ENCODE measurements around the gene XPR1. TPM values are rescaled to one million over a fixed set of nuclear protein-coding genes. Genes with fewer than 3 reads are reported as not detected.

Gene XPR1
- total RNA-seq, 1 donor from 2014 or later = 62.1 TPM

- Mint-ChIP-seq H3K4me1 (ENCODE audit: low read depth, unreplicated experiment) (no peaks in the 10 kb centered on the region), H3K27ac (ENCODE audit: unreplicated experiment) (no peak overlapping the region), H3K9me3 (ENCODE audit: unreplicated experiment) (peaks cover 14% of the 10 kb centered on the region), H3K27me3 (ENCODE audit: unreplicated experiment) (peaks cover 2% of the 10 kb centered on the region), H3K4me3 (ENCODE audit: unreplicated experiment) (no peak overlapping the region), H3K36me3 (ENCODE audit: unreplicated experiment) (peaks cover 27% of the 10 kb centered on the region)
- TF ChIP-seq CTCF (IDR thresholded peaks at IDR 0.05; ENCODE audit: partially characterized antibody, unreplicated experiment) = no peak
- DNase-seq = no peak
Observed at GRCh38 chr1:180728472-180729106, 96.8 kb downstream of the XPR1 start.

DNA sequence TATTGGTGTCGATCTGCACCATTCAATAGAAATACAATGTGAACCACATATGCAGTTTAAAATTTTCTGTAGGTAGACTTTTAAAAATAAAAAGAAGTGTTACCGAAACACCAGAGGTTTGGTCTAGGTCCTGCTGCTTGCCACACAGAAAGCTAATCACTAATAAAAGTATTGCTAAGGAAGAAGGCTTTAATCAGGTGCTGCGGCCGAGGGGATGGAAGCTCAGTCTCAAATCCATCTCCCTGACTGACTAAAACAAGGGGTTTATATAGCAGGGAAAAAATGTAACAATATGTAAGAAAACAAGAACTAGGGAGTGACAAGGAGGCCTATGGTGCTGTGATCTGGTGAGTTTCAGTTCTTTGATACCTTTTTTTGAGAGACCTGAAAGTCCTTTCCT lies 99.3 kb downstream of the XPR1 start:
- DNase-seq = no peak
- Mint-ChIP-seq H3K9me3 (ENCODE audit: unreplicated experiment) (peaks cover 19% of the 10 kb centered on the region), H3K27me3 (ENCODE audit: unreplicated experiment) (peaks cover 2% of the 10 kb centered on the region), H3K27ac (ENCODE audit: unreplicated experiment) (no peak overlapping the region), H3K4me1 (ENCODE audit: low read depth, unreplicated experiment) (no peaks in the 10 kb centered on the region), H3K36me3 (ENCODE audit: unreplicated experiment) (peaks cover 39% of the 10 kb centered on the region), H3K4me3 (ENCODE audit: unreplicated experiment) (no peak overlapping the region)
- no peak for TF ChIP-seq CTCF (IDR thresholded peaks at IDR 0.05; ENCODE audit: partially characterized antibody, unreplicated experiment)

DNA sequence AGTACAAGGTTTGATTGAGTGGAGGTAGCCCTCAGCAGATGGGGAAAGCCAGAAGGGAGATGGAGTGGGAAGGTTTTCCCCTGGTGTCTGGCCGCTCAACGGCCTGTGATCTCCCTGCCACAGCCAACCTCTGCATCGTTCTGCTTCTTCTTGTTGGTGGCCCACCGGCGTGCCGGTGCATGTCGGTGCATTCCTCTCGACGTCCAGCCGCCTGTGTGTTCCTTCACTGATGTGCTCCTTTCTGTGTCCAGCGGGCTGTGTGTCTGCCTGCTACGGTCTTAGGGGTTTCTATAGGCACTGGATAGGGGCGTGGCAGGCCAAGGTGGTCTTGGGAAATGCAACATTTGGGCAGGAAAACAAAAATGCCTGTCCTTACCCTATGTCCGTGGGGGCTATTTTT lies 101.0 kb downstream of the XPR1 start:
- Mint-ChIP-seq H3K4me1 (ENCODE audit: low read depth, unreplicated experiment) (no peaks in the 10 kb centered on the region), H3K9me3 (ENCODE audit: unreplicated experiment) (peaks cover 19% of the 10 kb centered on the region), H3K27me3 (ENCODE audit: unreplicated experiment) (peaks cover 2% of the 10 kb centered on the region), H3K4me3 (ENCODE audit: unreplicated experiment) (no peak overlapping the region), H3K36me3 (ENCODE audit: unreplicated experiment) (peaks cover 39% of the 10 kb centered on the region), H3K27ac (ENCODE audit: unreplicated experiment) (no peak overlapping the region)
- no peak for TF ChIP-seq CTCF (IDR thresholded peaks at IDR 0.05; ENCODE audit: partially characterized antibody, unreplicated experiment)
- DNase-seq = no peak

DNA sequence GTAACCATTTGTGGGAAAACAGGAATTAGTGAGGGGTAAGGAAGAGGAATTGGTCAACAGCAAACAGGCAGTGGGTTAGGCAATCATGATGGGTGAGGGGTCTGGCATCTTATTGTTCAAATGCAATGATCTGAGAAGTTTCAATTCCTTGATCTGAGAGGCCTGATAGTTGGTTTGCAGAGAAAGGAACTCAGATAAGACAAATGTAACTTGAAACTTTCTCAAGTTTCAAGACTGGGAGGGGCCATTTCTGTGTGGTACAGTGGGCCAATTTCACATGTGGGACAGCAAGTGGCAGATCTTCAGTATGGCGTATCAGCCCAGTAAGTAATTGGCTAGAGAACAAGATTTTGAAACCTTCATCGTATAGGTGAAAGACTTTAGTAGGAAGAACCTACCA lies 102.5 kb downstream of the XPR1 start:
- H3K27me3 Mint-ChIP-seq (ENCODE audit: unreplicated experiment) = no peaks in the 10 kb centered on the region
- no peak for TF ChIP-seq CTCF (IDR thresholded peaks at IDR 0.05; ENCODE audit: partially characterized antibody, unreplicated experiment)
- H3K4me1 Mint-ChIP-seq (ENCODE audit: low read depth, unreplicated experiment) = no peaks in the 10 kb centered on the region
- no peak overlapping the region for H3K4me3 Mint-ChIP-seq (ENCODE audit: unreplicated experiment)
- no peak for DNase-seq
- no peak overlapping the region for H3K27ac Mint-ChIP-seq (ENCODE audit: unreplicated experiment)
- peaks cover 16% of the 10 kb centered on the region for H3K9me3 Mint-ChIP-seq (ENCODE audit: unreplicated experiment)
- peaks cover 32% of the 10 kb centered on the region for H3K36me3 Mint-ChIP-seq (ENCODE audit: unreplicated experiment)

DNA sequence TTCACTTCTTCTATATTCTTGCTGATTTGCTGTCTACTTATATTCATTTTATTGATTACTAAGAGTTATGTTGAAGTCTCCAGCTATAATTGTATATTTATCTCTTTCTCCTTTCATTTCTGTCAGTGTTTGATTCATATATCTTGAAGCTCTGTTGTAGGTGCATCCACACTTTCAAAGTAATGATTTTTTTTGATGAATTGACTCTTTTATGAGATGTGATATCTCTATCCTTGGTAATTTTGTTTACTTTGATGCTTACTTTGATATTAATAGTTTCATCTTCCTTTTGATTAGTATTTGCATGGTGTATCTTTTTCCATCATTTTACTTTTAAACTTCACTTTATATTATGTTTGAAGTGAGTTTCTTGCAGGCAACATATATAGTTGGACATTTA lies 110.8 kb downstream of the XPR1 start:
- H3K4me3 Mint-ChIP-seq (ENCODE audit: unreplicated experiment) = no peak overlapping the region
- peaks cover 8% of the 10 kb centered on the region for H3K36me3 Mint-ChIP-seq (ENCODE audit: unreplicated experiment)
- H3K9me3 Mint-ChIP-seq (ENCODE audit: unreplicated experiment) = peaks cover 6% of the 10 kb centered on the region
- H3K27me3 Mint-ChIP-seq (ENCODE audit: unreplicated experiment) = no peaks in the 10 kb centered on the region
- no peak for DNase-seq
- no peak overlapping the region for H3K27ac Mint-ChIP-seq (ENCODE audit: unreplicated experiment)
- H3K4me1 Mint-ChIP-seq (ENCODE audit: low read depth, unreplicated experiment) = no peaks in the 10 kb centered on the region
- TF ChIP-seq CTCF (IDR thresholded peaks at IDR 0.05; ENCODE audit: partially characterized antibody, unreplicated experiment) = no peak
